ENCODE data around the gene NID1.
A peak's percentile ranks its signal among the peaks of the same experiment; 100 is the strongest.

NID1 gene

DNA sequence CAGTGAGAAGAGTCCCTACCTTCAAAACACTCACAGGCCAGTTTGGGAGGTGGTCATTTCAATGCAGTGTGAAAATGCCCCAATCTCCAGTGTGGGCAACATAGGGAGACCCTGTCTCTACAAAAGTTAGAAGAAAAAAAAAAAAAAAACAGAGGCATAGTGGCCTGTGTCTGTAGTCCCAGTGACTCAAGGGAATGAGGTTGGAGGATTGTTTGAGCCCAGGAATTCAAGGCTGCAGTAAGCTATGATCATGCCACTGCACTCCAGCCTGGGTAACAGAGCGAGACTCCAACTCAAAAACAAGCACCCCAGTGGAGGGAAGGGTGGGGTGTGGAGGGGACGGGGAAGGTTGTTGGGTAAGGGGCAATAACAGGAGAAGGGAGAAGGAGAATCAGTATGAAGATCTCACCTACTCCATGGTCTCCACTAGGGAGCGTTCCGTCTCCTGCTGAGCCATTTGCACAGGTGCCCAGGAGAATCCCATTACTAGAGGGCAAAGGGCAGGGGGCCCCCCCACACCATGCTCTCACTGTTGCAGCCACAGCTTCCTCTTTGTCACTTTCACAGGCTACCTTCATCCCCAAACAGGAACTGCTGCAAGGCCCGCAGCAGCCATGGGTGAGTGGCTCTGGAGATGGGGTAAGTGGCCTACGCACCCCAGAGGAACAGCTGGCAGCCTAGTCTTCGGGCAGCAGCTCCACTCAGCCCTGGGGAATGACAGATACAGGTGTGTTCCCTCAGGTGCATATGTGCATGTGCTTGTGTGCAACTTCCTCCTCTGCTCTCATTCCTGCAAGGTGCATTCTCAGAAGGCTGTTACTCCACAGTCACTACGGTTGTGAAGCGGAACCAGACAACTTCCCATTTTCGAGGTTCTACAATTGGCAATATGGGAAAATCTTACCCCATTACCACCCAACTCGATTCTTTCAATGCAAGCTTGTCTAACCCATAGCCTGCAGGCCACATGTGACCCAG, 110.3 kb downstream of the NID1 start:
- peak; percentile 42 for DNase-seq

- no peak for DNase-seq
Observed at GRCh38 chr1:235953801-235954200, 111.1 kb downstream of the NID1 start.

DNA sequence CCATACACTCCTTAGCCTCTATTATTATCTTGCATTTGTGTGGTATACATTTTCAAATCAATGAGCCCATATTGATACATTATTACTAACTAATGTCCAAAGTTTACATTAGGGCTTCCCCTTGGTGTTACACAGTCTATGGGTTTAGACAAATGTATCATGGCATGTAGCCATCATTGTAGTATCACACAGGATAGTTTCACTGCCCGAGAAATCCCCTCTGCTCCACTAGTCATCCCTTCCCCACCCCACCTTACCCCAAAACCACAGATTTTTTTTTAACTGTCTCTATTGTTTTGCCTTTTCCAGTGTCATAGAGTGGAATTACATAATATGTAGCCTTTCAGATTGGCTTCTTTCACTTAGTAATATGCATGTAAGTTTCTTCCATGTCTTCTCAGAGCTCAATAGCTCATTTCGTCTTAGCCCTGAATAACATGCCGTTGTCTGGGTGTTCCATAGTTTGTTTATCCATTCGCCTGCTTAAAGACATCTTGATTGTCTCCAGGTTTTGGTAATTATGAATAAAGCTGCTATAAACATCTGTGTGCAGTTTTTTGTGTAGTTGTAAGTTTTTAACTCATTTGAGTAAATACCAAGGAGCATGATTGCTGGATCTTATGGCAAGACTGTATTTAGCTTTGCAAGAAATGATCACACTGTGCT, 111.8 kb downstream of the NID1 start:
- DNase-seq: peak; percentile 54

DNA sequence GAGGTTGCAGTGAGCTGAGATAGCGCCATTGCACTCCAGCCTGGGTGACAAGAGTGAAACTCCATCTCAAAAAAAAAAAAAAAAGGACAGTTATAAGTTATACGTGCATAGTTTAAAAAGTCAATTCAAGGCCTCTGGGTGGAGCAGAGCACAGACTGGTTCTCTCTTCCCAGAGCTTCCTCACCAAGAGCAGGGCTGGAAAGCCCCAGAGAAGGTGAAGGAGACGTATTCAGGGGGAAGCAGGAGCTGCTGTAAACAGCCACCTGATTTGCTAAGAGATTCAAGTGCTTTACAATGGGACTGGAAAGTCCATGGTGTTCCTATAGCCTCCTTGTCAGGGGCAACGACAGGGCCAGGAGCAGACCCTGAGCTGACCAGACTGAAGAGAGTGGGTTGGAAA, 113.2 kb downstream of the NID1 start:
- no peak for DNase-seq

GRCh38 chr1:235950318-235950717, 114.6 kb downstream of the NID1 start:
- DNase-seq: no peak

- DNase-seq: no peak
Observed at GRCh38 chr1:235948774-235949427, 116.0 kb downstream of the NID1 start.

DNA sequence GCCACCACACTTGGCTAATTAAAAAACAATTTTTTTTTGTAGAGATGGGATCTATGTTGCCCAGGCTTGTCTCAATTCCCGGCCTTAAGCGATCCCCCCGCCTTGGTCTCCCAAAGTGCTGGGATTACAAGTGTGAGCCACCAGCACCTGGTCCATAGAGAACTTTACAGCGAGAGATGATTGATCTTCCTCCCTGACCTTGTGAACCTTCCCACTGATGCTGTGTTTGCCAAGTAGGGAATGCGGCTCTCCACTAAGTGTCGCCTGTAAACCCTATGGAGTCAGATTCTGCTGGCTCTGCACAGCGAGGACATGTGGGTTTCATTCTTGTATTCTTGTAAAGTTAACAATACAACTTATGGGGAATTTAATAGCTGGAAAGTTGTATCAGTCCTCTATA, 116.9 kb downstream of the NID1 start:
- no peak for DNase-seq

DNA sequence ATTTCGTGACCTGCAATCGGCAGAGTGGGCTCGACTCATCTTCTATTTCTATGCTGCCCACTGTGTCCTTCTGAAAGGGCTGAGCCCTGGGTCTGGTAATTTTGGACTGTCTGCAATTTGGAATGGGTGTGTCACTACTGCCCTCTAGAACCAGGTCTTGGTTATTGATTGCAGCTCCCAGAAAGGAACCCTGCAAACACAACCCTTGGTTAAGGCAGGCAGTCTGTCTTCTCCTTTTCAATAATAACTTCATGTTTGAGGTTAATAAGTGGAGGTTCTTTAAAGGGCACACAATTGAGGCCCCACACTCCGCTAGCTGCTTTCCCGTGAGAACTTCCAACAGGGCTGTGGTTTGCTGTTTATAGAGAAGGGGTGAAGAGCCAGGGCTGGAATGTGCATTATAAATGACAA, 118.3 kb downstream of the NID1 start:
- DNase-seq: no peak

DNA sequence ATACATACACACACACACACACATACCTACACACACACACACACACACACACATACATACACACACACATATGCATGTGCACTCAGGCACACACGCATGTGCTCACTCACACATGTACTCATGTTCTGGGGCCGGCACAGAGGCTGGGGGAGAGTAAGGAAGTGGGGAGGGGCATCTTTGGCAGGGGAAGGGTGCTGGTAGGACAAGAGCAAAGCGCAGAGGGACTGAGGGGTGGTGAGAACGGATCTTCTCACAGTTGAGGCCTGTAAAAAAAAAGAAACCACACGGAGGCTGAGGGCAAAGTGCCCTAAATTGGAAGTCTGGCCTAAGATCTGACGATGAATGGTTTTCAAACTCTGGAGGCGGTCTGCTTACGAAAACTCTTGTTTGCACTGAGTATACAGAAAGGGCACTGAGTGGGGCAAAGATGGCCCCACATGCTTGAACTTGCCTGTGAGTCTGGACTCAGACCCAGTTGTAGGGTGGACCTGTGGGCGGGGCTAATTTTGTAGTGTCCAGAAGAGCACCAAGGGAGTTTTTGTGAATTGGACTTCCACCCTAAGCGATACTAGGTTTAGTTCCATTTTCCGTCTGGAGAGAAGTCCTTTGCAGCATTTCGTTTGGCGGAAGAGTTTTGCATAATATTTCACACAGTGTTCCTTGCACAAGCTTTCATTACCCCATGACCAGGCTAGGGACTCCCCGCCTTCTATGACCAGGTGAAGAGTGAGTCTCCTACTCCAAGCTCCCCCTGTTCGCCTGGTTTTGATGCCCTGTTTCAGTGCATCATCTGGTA, 118.9 kb downstream of the NID1 start:
- DNase-seq: no peak

GRCh38 chr1:235943581-235944114, 121.2 kb downstream of the NID1 start:
- no peak for DNase-seq

DNA sequence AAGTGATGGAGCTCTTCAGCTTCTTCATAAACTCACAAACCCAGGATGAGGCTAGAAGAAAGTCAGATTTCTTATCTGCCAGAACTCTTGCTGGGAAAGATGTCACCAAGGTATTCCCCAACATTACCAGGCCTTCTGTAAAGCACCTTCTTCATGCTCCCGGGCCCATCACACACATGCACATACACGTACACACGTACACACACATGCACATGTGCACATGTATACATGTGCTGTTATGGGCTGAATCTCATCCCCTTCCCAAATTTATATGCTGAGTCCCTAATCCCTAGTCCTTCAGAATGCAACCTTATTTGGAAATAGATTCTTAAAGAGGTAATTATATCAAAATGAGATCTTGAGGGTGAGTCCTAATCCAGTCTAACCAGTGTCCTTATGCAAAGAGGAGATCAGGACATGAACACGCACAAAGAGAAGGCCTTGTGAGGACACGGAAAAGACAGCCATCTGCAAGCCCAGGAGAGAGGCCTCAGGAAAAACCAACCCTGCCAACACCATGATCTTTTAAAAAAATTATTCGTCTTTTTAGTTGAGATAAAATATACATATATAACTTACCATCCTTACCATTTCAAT, 121.8 kb downstream of the NID1 start:
- no peak for DNase-seq

DNA sequence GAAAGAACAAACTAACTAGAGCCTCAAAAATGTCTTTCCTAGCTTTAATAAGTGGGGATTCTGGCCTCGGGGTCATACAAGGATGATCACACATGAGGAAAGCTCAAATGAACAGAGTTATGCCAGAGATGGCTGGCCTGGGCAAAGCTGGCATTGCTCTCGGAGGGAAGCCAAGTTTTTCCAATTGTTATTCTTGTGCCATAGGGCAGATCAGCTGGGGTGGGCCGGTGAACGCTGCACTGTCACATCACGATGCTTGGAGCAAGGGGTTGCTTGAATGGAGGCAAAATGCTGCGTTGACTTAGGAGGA, 122.3 kb downstream of the NID1 start:
- no peak for DNase-seq

- DNase-seq: no peak
Observed at GRCh38 chr1:235941876-235942624, 122.8 kb downstream of the NID1 start.

DNA sequence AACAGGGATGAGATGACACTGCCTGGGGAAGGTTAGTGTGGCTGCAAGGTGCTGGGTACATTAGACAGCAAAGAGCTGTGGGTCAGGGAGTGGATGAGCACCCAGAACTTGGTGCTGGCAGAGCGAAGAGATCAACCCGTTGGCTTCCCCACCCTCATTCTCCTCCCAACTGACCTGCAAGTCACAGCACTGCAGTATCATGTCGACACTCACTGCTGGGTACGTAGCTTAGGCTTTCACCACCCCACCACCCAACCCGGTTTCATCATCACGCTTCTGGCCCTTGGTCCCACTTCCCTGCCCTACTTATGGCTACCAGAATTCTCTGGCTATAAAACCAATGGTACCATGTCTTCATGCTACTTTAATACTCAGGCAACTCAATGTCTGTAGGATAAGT, 124.6 kb downstream of the NID1 start:
- DNase-seq: no peak

DNA sequence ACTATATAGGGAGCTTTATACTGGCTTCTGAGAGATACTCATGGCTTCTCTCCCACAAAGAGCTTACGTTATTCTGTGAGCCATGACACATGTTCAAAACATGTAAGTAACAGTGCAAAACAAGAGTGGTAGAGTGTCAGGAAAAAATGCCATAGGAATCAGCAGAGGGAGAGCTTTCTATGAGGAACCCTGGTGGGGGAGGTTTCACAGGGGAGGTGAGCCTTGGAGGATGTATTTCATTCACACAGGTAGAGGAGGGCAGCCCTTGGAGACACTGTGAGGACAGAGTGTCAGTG, 125.5 kb downstream of the NID1 start:
- no peak for DNase-seq

DNA sequence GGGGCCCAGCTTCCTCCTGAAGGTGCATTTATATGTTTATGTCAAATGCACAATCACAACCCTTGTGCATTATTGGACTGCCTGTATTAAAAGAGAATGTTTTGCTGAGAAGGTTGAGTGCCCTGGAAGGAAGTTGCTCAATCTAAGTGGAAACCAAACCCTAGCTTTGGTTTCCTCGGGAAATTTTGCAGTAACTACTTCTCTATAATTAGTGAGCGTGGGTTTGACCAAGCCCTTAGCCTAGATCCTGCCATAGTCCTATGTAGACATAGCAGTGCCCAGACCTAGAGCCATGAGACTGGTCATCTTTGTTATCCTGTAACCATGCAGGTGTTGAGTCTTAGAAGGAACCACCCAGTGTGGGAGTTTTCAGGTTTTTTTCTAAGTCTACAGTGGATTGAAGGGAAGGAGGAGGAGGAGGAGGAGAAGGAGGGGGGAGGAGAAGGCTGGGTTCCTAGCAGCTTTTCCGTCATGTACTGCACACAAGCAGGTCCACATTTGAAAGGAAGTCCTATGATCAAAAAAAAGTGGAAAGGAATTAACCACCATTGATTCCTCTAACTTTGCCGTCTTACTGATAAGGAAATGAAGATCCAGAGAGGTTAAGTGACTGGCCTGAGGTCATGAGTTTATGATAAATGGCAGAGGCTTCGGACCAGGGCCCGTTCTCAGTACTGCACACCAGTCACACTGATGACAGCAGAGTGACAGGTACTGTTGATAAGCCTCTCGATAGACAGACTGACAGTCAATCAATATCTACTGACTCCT, 126.0 kb downstream of the NID1 start:
- no peak for DNase-seq

GRCh38 chr1:235937123-235937522, 127.8 kb downstream of the NID1 start:
- no peak for DNase-seq

GRCh38 chr1:235935235-235936225, 129.4 kb downstream of the NID1 start:
- DNase-seq: no peak

GRCh38 chr1:235933766-235934116, 131.1 kb downstream of the NID1 start:
- DNase-seq: no peak

Data from stimulated activated CD4-positive, alpha-beta T cell treated with anti-CD3 and anti-CD28 coated beads, Interleukin-15, amount 100 ng/mL, for 24 hours (primary cell).